GM18505 (cell line): Measurements from ENCODE around the gene FBF1.
"Not testable (repeated sequence)": the region's sequence is repeated elsewhere in the genome, so short reads cannot be mapped to it uniquely, and the experiment has no call there.

Experiments used
- ATAC-seq: cut with Tn5 transposase; IDR thresholded peaks from one replicate; pipeline ENCODE4 v1.9.1; 2021; ENCODE audit not compliant: unreplicated experiment
- POLR2A ChIP-seq: IDR thresholded peaks from 4 replicates; pipeline ENCODE4 v1.6.1; 2011; ENCODE audit warnings: borderline replicate concordance; ENCODE audit not compliant: insufficient read depth, insufficient read length; ENCODE audit errors: extremely low read depth

FBF1 gene

DNA sequence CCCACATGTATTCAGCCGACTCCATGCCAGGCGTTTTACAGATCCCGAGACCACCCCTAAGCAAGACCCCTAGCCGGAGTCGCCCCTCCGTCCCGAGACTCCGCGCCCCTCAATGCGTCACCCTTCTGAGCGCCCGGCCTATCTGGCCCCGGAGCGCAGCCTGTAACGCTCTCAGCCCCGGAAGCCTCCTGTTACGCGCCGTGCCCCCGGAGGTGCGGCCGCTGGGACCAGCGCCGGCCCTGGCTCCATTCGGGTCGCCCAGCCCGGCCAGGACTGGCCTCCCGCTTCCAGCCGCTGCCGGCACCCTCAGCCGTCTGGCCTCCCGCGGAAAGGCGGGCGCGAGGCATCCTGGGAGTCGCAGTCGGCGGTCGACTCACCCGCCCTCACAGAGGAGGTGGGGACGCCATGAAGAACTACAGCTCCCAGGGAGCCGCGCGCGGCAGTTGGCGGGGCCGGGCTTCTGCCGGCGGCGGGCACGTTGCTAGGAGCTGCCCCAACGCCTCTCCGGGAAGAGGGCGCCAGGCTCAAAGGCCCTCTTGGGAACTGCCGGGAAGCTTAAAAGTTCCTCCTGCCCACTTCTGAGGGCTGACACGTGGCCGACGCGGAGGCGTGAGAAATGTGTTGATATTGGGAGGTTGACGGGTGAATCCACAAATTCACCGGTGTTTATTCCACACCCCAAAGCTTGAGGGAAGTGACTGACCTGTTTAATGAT, at the start of gene FBF1:
Gene FBF1 (minus strand): TSS at position 316 of the 715 bp plus-strand sequence. CDS start 2,893 bp downstream, outside the sequence.
- ATAC-seq = peak; percentile 90
- peak; percentile 88 for TF ChIP-seq POLR2A

DNA sequence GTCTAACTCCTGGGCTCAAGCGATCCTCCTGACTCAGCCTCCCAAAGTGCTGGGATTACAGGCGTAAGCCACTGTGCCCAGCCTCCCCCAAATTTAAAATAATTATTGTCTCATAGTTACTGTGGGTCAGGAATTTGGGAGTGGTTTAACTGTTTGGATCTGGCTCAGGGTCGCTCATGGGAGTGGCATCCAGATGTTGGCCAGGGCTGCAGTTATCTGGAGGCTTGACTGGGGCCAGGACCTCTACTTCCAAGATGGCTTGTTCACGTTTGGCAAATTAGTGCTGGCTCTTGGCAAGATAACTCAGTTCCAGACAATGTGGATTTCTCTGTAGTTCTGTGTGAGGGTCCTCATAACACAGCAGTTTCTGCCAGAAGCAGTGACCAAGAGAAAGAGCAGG, 46.2 kb upstream of the FBF1 start:
- TF ChIP-seq POLR2A = no peak
- ATAC-seq = no peak

DNA sequence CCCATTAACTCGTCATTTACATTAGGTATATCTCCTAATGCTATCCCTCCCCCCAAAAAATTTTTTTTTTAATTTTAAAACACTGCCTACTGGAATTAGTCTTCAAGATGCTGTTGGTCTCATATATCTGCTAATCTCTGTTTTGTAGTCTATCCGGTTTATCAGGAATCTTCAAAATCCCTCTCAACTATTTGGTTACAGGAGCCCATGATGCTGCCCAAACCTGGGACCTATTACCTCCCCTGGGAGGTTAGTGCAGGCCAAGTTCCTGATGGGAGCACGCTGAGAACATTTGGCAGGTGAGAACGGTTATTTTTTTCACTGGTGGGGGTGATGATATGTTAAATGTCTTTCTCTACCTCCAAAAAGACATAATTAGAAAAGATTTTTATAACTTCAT, 45.1 kb upstream of the FBF1 start:
- no peak for ATAC-seq
- no peak for TF ChIP-seq POLR2A

GRCh38 chr17:75983501-75984181, 42.8 kb upstream of the FBF1 start:
- no peak for ATAC-seq
- no peak for TF ChIP-seq POLR2A

DNA sequence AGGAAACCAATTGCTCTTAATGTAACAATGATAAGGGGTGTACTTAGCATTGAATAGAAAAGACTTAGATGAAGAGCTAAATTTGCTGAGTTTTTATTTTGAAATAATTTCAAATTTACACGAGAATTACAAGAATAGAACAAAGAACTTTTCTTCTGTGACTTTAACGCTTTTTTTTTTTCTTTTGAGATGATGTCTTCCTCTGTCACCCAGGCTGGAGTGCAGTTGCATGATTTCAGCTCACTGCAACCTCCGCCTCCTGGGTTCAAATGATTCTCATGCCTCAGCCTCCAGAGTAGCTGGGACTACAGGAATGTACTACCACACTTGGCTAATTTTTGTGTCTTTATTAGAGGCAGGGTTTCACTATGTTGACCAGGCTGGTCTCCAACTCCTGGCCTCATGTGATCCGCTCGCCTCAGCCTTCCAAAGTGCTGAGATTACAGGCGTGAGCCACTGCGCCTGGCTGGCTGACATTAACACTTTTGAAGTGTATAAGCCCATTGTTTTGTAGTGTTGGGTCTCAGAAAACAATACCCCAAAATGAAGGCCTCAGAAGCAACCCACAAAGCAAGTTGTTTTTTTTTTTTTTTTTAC, 40.3 kb upstream of the FBF1 start:
- ATAC-seq = no peak
- TF ChIP-seq POLR2A = no peak

- no peak for TF ChIP-seq POLR2A
- no peak for ATAC-seq
Measured at GRCh38 chr17:75980188-75981018, 39.6 kb upstream of the FBF1 start.

GRCh38 chr17:75979705-75980187, 38.9 kb upstream of the FBF1 start:
- ATAC-seq = peak; percentile 21
- TF ChIP-seq POLR2A = no peak

- peak; percentile 87 for ATAC-seq
- peak; percentile 96 for TF ChIP-seq POLR2A
Measured at GRCh38 chr17:75978938-75979704, 38.3 kb upstream of the FBF1 start, which contains the start of the genes ACOX1 and TEN1. TSS of gene ACOX1 (minus strand) at chr17:75979166. CDS start at chr17:75979073, 93 bp downstream. TSS of gene TEN1 (plus strand) at chr17:75979240. CDS start at chr17:75986193, 6,953 bp downstream.

DNA sequence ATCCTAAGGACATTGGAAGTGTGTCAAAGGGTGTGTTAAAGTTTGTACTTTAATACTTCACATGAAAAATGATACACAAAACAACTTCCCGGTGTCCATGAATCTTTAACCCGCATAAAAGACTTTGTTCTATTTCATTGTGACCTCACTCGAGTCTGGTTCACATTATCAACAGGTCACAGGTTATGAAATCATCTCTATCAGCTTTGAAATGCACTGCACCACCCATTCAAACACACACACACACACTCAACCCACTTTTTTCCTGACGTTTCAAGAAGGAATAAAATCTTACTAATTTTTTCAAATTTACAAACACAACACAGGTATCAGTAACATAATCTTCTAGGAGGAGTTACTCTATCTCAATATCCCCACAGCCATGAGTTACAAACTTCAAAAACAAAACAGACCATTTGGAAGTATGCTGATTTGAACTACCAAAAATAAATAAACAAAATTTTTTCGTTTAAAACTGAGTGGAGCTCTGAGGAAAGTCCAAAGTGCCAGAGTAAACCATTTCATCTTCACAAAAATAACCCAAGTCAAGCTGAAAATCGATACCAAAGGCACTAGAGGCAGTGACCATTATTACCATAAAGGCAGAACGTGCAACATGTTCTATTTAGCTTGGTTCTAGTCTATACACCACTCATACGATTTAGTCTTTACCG, 35.5 kb upstream of the FBF1 start:
- TF ChIP-seq POLR2A = no peak
- ATAC-seq = no peak

- ATAC-seq = no peak
- no peak for TF ChIP-seq POLR2A
Measured at GRCh38 chr17:75975757-75976174, 34.9 kb upstream of the FBF1 start.

DNA sequence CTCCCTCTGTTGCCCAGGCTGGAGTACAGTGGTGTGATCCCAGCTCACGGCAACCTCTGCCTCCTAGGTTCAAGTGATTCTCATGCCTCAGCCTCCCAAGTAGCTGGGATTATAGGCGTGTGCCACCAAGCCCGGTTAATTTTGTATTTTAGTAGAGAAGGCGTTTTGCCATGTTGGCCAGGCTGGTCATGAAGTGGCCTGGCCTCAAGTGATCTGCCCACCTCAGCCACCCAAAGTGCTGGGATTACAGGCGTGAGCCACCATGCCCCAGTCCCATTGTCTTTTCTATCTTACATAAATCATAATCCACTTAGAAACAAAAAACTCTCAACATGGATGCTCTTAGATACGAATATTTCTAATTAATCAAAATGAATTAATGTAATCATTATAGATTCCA, 34.3 kb upstream of the FBF1 start:
- ATAC-seq = not testable (repeated sequence)

GRCh38 chr17:75970626-75971025, 29.8 kb upstream of the FBF1 start:
- no peak for ATAC-seq
- no peak for TF ChIP-seq POLR2A

DNA sequence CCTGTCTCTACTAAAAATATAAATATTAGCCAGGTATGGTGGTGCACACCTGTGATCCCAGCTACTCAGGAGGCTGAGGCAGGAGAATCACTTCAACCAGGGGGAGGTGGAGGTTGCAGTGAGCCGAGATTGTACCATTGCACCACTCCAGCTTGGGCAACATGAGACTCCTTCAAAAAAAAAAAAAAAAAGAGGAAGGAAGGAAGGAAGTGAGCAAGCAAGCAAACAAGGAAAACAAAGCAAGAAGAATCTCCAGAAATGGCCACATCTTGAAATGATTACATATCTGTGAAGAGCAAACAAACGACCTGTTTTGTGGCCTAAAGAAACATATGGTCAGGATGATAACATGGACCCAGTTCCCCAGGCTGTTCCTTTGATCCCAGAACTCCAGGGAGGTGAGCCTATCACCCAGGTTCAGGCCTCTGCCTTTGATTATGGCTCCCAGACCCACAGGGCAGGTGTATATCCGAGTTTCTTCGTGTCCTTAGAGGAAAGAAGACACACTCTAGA, 29.2 kb upstream of the FBF1 start:
- TF ChIP-seq POLR2A = no peak
- no peak for ATAC-seq

DNA sequence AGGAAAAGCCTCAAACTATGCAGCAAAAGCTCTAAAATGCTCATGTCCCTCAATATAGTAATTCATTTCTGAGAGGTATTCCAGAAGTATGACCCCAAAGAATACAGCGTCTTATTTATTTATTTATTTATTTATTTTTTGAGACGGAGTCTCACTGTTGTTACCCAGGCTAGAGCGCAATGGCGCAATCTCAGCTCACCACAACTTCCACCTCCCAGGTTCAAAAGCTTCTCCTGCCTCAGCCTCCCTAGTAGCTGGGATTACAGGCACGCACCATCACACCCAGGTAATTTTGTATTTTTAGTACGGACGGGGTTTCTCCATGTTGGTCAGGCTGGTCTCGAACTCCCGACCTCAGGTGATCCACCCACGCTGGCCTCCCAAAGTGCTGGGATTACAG, 28.2 kb upstream of the FBF1 start:
- not testable (repeated sequence) for ATAC-seq
